Subcutaneous adipose tissue (tissue), 4 donors: ENCODE results near the gene DNLZ. TPM values are rescaled to one million over a fixed set of nuclear protein-coding genes. Genes with fewer than 3 reads are reported as not detected.

ENCODE experiments used
- CTCF ChIP-seq: fragments of 450-650 bp; IDR thresholded peaks from one replicate; pipeline ENCODE4 v1.5.1; 2016; ENCODE audit warnings: low read depth, mild to moderate bottlenecking, control low read depth, antibody characterized with exemption, moderate library complexity
- total RNA-seq, 4 donors: library from RNA; depleted of rRNA; stranded (reverse); fragments of >200 nt; gene quantifications; one replicate each; pipeline ENCODE4 v1.1.0, GENCODE V29; 2016

The DNLZ gene
- total RNA-seq, 4 donors from 2014 or later: 10.7 to 36.1 (median 20.1) TPM

- TF ChIP-seq CTCF: no peak
Measured at GRCh38 chr9:136405481-136405880, 41.9 kb upstream of the DNLZ start.

DNA sequence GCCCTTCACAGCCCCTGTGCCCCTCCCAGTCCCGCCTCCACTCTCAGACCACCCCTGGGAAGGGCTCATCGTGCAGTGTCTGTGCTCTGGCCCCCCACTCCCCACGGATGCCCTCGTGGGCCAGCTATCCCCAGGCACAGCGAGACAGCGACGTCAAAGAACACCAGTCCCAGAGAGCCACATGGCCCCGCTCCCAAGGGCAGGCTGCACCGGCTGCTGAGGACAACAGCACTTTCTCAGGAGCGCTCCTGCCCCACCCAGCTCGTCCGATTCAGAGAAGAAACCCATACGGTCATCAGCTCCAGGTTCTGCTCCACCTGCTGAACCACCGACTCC lies 41.2 kb upstream of the DNLZ start:
- TF ChIP-seq CTCF: no peak

- TF ChIP-seq CTCF: no peak
Measured at GRCh38 chr9:136403915-136404800, 40.6 kb upstream of the DNLZ start.

- TF ChIP-seq CTCF: no peak
Measured at GRCh38 chr9:136403538-136403914, 40.0 kb upstream of the DNLZ start.

- no peak for TF ChIP-seq CTCF
Measured at GRCh38 chr9:136402067-136402466, 38.5 kb upstream of the DNLZ start.

DNA sequence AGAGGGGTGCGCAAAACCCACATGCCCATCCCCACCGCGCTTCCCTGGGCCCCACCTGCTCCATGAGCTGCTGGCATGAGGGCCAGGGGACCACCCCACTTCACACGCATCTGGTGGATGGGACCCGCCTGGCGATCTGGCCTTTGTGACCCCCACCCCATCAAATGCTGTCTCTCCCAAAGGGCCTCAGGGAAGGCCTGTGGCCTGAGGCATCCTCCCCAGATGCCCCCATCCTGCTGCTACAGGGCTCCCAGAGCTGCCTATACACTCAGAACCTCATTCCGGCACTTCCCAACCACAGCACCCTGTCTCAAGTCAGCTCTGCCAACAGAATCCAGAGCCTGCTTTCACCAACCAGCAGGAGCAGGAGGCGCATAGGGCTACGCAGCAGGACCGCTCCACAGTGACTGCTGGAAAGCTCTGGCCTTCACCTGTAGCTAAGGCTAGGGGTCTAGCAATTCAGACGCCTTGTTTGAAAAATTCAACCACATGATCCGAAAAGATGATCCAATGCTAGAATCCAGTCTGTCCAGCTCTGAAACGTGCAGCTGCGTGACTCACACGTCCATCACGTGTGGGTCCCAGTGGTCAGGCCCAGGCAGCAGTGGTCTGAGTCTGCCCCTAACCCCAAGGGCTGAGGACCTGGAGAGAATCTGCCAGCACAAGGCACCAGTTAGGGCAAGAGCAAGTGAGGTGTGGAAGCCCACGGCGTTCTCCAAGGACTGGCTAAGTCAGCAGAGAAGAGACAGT lies 37.8 kb upstream of the DNLZ start:
- TF ChIP-seq CTCF: no peak

- TF ChIP-seq CTCF: no peak
Measured at GRCh38 chr9:136400038-136400834, 36.7 kb upstream of the DNLZ start, which contains the start of gene SNAPC4. SNAPC4 (minus strand) TSS chr9:136400170; CDS start chr9:136398428, 1,742 bp downstream.
